ENCODE data around the gene OPN1MW2.
"Not testable (repeated sequence)": the region's sequence is repeated elsewhere in the genome, so short reads cannot be mapped to it uniquely, and the experiment has no call there.

OPN1MW2 gene

DNA sequence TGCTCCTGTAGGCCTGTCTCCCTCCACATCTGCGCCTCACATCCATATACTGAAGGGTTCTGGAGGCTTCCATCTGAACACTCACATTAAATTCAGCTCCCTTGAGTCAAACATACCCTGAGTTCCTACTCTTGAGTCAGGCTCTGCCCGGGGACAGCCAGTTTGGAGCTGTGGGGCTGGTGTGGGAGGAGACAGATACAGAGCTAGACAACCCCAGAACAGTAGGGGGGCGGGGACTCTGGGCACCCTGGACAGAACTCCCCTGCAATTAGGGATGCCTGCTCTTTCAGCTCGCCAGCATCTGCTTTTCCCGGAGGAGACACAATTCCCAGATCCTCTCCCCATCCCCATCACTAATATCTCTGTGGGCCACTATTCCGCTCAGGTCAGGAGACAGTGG lies 5.7 kb downstream of the OPN1MW2 start:
- H3K4me1 ChIP-seq (ENCODE audit: control insufficient read depth in 2 of 2, insufficient read depth in 2 of 2, low read length in 2 of 2); H3K27me3 ChIP-seq (ENCODE audit: control insufficient read depth in 2 of 2, insufficient read depth in 2 of 2, low read length in 2 of 2); H3K4me3 ChIP-seq (ENCODE audit: low read length in 2 of 2); H3K27ac ChIP-seq (ENCODE audit: low read depth in 2 of 2, low read length in 2 of 2); H3K9me3 ChIP-seq (ENCODE audit: control insufficient read depth in 2 of 2, low read length in 2 of 2); H3K9ac ChIP-seq (ENCODE audit: low read depth in 1 of 2, low read length in 2 of 2); H3K36me3 ChIP-seq (ENCODE audit: control insufficient read depth in 2 of 2, insufficient read depth in 2 of 2, low read length in 2 of 2): not testable (repeated sequence)

DNA sequence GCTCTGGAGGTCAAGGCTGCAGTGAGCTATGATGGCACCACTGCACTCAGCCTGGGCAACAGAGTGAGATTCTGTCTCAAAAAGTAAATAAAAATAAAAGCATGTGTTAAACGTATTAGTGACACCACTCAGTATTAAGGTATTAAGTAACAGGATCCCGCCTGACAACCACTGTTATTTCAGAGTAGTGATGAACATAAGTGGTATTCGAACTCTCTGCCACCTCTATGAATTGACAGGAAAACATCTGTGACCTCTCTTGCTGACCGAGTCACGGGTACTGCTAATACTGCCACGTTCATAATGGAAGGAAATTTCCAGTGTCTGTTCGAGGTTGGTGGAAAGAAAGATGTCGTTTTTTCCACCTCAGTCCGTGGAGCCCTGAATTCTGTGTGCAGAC lies 7.2 kb downstream of the OPN1MW2 start:
- H3K9me3 ChIP-seq (ENCODE audit: control insufficient read depth in 2 of 2, low read length in 2 of 2); H3K9ac ChIP-seq (ENCODE audit: low read depth in 1 of 2, low read length in 2 of 2); H3K4me1 ChIP-seq (ENCODE audit: control insufficient read depth in 2 of 2, insufficient read depth in 2 of 2, low read length in 2 of 2); H3K27ac ChIP-seq (ENCODE audit: low read depth in 2 of 2, low read length in 2 of 2); H3K4me3 ChIP-seq (ENCODE audit: low read length in 2 of 2); H3K36me3 ChIP-seq (ENCODE audit: control insufficient read depth in 2 of 2, insufficient read depth in 2 of 2, low read length in 2 of 2); H3K27me3 ChIP-seq (ENCODE audit: control insufficient read depth in 2 of 2, insufficient read depth in 2 of 2, low read length in 2 of 2): not testable (repeated sequence)

DNA sequence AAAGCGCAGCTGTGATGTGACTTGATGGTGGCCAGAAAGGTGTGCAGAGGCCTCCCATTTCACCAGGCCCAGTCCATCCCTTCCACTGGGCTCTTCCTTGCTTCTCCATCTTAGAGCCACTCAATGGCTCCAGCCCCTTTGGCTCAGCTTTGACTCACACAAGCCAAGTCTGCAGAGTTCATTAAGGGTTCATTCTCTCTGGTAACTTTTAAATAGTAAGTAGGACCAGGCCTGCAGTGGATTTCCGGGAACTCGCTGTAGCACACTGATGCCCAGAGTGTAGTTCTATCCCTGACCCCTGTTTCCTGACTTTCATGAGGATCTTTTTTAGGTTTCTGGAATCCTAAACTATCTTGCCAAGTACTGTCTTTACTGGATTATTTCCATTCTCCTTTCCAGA lies 11.9 kb downstream of the OPN1MW2 start:
- not testable (repeated sequence) for H3K36me3 ChIP-seq (ENCODE audit: control insufficient read depth in 2 of 2, insufficient read depth in 2 of 2, low read length in 2 of 2); H3K27ac ChIP-seq (ENCODE audit: low read depth in 2 of 2, low read length in 2 of 2); H3K4me3 ChIP-seq (ENCODE audit: low read length in 2 of 2); H3K4me1 ChIP-seq (ENCODE audit: control insufficient read depth in 2 of 2, insufficient read depth in 2 of 2, low read length in 2 of 2); H3K27me3 ChIP-seq (ENCODE audit: control insufficient read depth in 2 of 2, insufficient read depth in 2 of 2, low read length in 2 of 2); H3K9me3 ChIP-seq (ENCODE audit: control insufficient read depth in 2 of 2, low read length in 2 of 2); H3K9ac ChIP-seq (ENCODE audit: low read depth in 1 of 2, low read length in 2 of 2)

DNA sequence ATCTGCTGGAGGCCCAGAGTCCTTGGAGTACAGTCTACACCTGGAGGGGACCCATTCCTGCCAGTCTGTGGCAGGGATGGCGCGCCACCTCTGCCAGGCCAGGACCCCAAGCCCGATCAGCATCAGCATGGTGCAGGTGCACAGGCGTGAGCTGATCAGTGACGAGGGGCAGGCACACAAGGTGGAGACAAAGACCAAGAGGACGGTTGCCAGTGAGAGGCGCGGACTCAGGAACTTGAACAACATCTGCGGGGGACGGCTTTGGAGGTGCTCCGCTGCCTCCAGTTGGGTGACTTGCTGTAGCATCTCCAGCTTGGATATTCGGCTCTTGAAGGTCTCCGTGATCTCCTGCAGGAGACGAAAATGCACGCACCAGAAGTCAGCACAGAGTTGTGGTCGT lies 14.1 kb downstream of the OPN1MW2 start:
- H3K27me3 ChIP-seq (ENCODE audit: control insufficient read depth in 2 of 2, insufficient read depth in 2 of 2, low read length in 2 of 2); H3K36me3 ChIP-seq (ENCODE audit: control insufficient read depth in 2 of 2, insufficient read depth in 2 of 2, low read length in 2 of 2); H3K9me3 ChIP-seq (ENCODE audit: control insufficient read depth in 2 of 2, low read length in 2 of 2); H3K4me3 ChIP-seq (ENCODE audit: low read length in 2 of 2); H3K27ac ChIP-seq (ENCODE audit: low read depth in 2 of 2, low read length in 2 of 2); H3K9ac ChIP-seq (ENCODE audit: low read depth in 1 of 2, low read length in 2 of 2); H3K4me1 ChIP-seq (ENCODE audit: control insufficient read depth in 2 of 2, insufficient read depth in 2 of 2, low read length in 2 of 2): not testable (repeated sequence)

DNA sequence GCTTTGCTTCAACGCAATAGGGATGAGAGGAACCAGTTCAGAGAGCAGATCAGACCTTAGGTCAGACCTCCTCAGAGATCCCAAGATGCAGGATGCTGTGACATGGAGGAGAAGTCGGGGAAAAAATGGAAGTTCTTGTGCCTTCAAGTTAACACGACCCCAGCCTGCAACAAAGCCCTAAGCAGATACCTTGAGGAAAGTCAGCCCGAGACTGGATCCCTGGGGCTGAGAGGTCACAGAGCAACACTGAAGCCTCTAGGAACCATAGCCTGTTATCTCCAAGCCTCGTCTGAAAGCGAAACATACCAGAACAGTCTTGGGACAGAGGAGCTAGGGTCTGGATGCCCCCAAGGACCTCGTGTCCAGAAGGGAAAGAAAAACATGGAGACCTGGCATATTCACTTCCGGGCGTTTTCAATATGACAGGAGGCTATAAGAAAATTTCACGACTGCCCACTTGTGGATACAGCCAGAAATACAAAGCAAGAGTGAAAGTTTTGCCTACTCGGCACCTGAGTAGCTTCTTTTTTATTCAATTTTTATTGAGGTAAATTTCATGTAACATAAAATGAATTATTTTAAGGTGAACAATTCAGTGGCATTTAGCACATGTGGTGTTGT lies 19.5 kb downstream of the OPN1MW2 start:
- not testable (repeated sequence) for H3K4me3 ChIP-seq (ENCODE audit: low read length in 2 of 2); H3K9me3 ChIP-seq (ENCODE audit: control insufficient read depth in 2 of 2, low read length in 2 of 2); H3K27ac ChIP-seq (ENCODE audit: low read depth in 2 of 2, low read length in 2 of 2); H3K4me1 ChIP-seq (ENCODE audit: control insufficient read depth in 2 of 2, insufficient read depth in 2 of 2, low read length in 2 of 2); H3K36me3 ChIP-seq (ENCODE audit: control insufficient read depth in 2 of 2, insufficient read depth in 2 of 2, low read length in 2 of 2); H3K9ac ChIP-seq (ENCODE audit: low read depth in 1 of 2, low read length in 2 of 2); H3K27me3 ChIP-seq (ENCODE audit: control insufficient read depth in 2 of 2, insufficient read depth in 2 of 2, low read length in 2 of 2)

DNA sequence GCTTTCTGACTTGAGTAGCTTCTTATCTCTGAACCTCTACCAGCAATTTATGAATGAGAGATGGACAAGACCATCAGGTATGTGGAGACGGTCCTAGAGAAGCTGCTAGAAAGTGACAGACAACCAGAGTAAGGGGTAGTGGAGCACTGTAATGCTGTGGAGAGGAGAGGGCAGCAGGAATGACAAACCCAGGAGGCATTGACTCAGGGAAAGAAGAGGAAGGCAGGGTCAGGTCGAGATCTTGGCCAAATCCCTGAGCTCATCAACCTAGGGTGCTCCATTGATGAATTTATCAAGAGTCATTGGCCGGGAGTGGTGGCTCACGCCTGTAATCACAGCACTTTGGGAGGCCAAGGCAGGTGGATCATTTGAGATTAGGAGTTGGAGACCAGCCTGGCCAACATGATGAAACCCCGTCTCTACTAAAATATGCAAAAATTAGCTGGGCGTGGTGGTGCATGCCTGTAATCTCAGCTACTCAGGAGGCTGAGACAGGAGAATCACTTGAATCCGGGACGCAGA lies 20.5 kb downstream of the OPN1MW2 start:
- not testable (repeated sequence) for H3K9ac ChIP-seq (ENCODE audit: low read depth in 1 of 2, low read length in 2 of 2); H3K4me1 ChIP-seq (ENCODE audit: control insufficient read depth in 2 of 2, insufficient read depth in 2 of 2, low read length in 2 of 2); H3K36me3 ChIP-seq (ENCODE audit: control insufficient read depth in 2 of 2, insufficient read depth in 2 of 2, low read length in 2 of 2); H3K4me3 ChIP-seq (ENCODE audit: low read length in 2 of 2); H3K27ac ChIP-seq (ENCODE audit: low read depth in 2 of 2, low read length in 2 of 2); H3K27me3 ChIP-seq (ENCODE audit: control insufficient read depth in 2 of 2, insufficient read depth in 2 of 2, low read length in 2 of 2); H3K9me3 ChIP-seq (ENCODE audit: control insufficient read depth in 2 of 2, low read length in 2 of 2)

DNA sequence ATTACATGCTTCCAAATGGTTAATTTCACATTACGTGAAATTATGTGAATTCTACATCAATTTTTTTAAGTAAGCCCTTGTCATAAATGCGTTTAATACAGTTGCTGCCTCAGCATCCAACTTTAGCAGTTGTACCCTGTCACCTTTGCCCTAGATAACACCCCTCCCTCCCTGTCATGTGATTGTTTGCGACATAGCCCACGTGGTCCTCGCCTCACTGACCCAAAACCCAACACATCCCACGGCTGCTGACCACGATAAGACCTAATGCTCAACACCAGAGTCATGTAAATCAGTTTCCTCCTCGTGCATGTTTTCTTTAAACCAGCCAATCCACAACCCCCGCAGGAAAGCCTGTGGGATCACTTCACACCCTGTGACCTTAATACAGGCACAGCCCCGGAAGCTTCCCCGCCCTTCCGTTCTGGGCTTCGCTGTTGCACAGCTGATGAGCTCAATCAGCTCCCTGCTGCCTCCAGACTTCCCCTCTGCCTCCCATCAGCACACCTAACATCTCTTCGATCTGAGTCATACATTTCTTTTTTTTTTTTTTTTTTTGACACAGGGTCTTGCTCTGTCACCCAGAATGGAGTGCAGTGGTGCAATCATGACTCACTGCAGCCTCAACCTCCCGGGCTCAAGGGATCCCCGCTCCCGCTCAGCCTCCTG lies 28.0 kb downstream of the OPN1MW2 start:
- H3K4me3 ChIP-seq (ENCODE audit: low read length in 2 of 2); H3K36me3 ChIP-seq (ENCODE audit: control insufficient read depth in 2 of 2, insufficient read depth in 2 of 2, low read length in 2 of 2); H3K9me3 ChIP-seq (ENCODE audit: control insufficient read depth in 2 of 2, low read length in 2 of 2); H3K4me1 ChIP-seq (ENCODE audit: control insufficient read depth in 2 of 2, insufficient read depth in 2 of 2, low read length in 2 of 2); H3K9ac ChIP-seq (ENCODE audit: low read depth in 1 of 2, low read length in 2 of 2); H3K27me3 ChIP-seq (ENCODE audit: control insufficient read depth in 2 of 2, insufficient read depth in 2 of 2, low read length in 2 of 2); H3K27ac ChIP-seq (ENCODE audit: low read depth in 2 of 2, low read length in 2 of 2): not testable (repeated sequence)

DNA sequence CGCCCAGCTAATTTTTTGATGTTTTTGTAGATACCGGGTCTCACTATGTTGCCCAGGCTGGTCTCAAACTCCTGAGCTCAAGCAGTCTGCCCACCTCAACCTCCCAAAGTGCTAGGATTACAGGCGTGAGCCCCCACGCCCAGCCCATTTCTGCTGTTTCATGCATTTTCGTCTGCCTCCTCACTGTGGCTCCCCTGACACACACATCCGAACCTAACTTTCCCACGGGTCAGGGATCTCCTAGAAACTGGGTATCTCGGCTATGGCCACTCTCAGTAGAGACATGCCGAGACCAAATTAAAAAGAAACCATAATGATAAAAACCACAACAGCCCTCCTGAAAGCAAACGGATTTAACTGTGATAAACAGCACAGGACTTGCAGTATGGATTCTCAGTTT lies 28.5 kb downstream of the OPN1MW2 start:
- H3K27me3 ChIP-seq (ENCODE audit: control insufficient read depth in 2 of 2, insufficient read depth in 2 of 2, low read length in 2 of 2); H3K9me3 ChIP-seq (ENCODE audit: control insufficient read depth in 2 of 2, low read length in 2 of 2); H3K4me1 ChIP-seq (ENCODE audit: control insufficient read depth in 2 of 2, insufficient read depth in 2 of 2, low read length in 2 of 2); H3K27ac ChIP-seq (ENCODE audit: low read depth in 2 of 2, low read length in 2 of 2); H3K36me3 ChIP-seq (ENCODE audit: control insufficient read depth in 2 of 2, insufficient read depth in 2 of 2, low read length in 2 of 2); H3K4me3 ChIP-seq (ENCODE audit: low read length in 2 of 2); H3K9ac ChIP-seq (ENCODE audit: low read depth in 1 of 2, low read length in 2 of 2): not testable (repeated sequence)

DNA sequence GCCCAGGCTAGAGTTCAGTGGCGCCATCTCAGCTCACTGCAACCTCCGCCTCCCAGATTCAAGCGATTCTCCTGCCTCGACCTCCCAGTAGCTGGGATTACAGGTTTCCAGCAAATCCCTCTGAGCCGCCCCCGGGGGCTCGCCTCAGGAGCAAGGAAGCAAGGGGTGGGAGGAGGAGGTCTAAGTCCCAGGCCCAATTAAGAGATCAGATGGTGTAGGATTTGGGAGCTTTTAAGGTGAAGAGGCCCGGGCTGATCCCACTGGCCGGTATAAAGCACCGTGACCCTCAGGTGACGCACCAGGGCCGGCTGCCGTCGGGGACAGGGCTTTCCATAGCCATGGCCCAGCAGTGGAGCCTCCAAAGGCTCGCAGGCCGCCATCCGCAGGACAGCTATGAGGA lies 37.7 kb downstream of the OPN1MW2 start, which contains the start of gene OPN1MW3:
TSS of gene OPN1MW3 (plus strand) at position 301 of the 400 bp plus-strand sequence. CDS start at position 339, 38 bp downstream.
- not testable (repeated sequence) for H3K9me3 ChIP-seq (ENCODE audit: control insufficient read depth in 2 of 2, low read length in 2 of 2); H3K27ac ChIP-seq (ENCODE audit: low read depth in 2 of 2, low read length in 2 of 2)

DNA sequence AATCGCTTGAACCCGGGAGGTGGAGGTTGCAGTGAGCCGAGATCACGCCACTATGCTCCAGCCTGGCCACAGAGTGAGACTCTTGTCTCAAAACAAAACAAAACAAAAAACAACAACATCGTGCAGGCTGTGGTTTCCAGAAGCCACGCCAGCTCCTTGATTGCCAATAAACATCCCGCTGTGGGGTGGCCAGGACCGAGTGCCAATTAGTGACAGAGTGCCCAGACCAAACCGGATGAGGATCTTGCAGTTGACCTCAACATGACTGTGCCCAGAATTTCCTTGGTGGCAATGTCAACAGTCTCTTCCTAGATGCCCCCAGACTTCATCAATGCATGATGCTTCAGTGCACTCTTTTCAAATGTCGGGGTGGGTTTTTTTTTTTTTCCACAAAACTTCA lies 39.2 kb downstream of the OPN1MW2 start:
- H3K36me3 ChIP-seq (ENCODE audit: control insufficient read depth in 2 of 2, insufficient read depth in 2 of 2, low read length in 2 of 2); H3K27ac ChIP-seq (ENCODE audit: low read depth in 2 of 2, low read length in 2 of 2); H3K27me3 ChIP-seq (ENCODE audit: control insufficient read depth in 2 of 2, insufficient read depth in 2 of 2, low read length in 2 of 2); H3K9me3 ChIP-seq (ENCODE audit: control insufficient read depth in 2 of 2, low read length in 2 of 2); H3K4me1 ChIP-seq (ENCODE audit: control insufficient read depth in 2 of 2, insufficient read depth in 2 of 2, low read length in 2 of 2); H3K4me3 ChIP-seq (ENCODE audit: low read length in 2 of 2); H3K9ac ChIP-seq (ENCODE audit: low read depth in 1 of 2, low read length in 2 of 2): not testable (repeated sequence)

More for the DNA sequence above, 37.7 kb downstream of the OPN1MW2 start, which contains the start of gene OPN1MW3:
- not testable (repeated sequence) for H3K9ac ChIP-seq (ENCODE audit: low read depth in 1 of 2, low read length in 2 of 2); H3K4me3 ChIP-seq (ENCODE audit: low read length in 2 of 2); H3K27me3 ChIP-seq (ENCODE audit: control insufficient read depth in 2 of 2, insufficient read depth in 2 of 2, low read length in 2 of 2); H3K36me3 ChIP-seq (ENCODE audit: control insufficient read depth in 2 of 2, insufficient read depth in 2 of 2, low read length in 2 of 2); H3K4me1 ChIP-seq (ENCODE audit: control insufficient read depth in 2 of 2, insufficient read depth in 2 of 2, low read length in 2 of 2)

Measured in mucosa of rectum (tissue), 2 donors.